ENCODE measurements around the gene ECI1. TPM values are rescaled to one million over a fixed set of nuclear protein-coding genes. Genes with fewer than 3 reads are reported as not detected.

ECI1 gene
- total RNA-seq, 1 donor: 42.3 TPM

DNA sequence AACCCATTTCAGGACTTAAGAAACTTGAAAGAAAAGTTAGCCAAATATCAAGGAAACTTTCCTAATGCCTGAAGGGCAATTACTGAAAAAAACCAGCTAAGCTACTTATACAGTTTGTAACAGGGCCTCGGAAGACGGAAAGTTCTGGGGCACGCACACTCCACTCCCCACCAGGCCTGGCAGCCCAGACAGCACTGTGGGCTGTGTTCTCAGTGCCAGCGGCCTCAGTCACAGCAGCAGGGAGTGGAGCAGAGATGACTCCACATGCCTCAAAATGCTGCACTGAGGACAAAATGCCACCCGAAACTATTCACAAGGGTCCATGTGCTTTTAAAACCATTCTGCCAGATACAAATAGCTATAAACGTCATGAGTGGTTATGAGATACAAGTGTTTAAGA, 6.3 kb upstream of the ECI1 start:
- H3K79me2 ChIP-seq (ENCODE audit: insufficient read depth, low read length): peaks cover 61% of the 10 kb centered on the region
- H3K4me3 ChIP-seq (ENCODE audit: insufficient read depth, low read length): no peak overlapping the region

DNA sequence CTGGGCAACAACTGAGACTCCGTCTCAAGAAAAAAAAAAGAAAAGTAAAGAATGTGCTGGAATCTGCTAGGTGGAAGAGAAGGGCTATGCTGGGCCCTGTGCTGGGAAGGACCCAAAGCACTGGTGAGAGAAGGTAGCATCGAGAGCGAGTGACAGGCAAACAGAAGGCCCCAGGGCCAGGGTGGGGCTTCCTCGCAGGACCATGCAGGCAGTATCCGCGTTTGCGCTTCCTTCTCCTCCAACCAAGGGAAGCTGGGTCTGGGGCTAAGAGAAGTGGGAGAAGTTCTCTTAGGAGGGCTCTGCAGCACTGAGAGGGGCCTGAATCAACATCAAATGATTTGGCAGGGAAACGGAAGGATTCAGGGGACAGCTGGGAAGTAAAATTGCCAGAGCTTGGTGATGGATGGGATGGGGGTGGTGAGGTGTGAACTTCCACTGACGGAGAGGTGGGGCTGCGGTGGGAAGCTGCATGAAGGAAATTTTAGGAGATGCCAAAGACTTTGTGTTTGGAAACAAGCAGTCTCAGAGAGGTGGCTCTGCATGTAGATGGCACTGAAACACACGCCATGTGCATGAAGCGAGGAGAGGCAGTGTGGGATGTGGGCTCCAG, 5.2 kb upstream of the ECI1 start:
- peaks cover 83% of the 10 kb centered on the region for H3K36me3 ChIP-seq (ENCODE audit: insufficient read depth, low read length)
- H3K79me2 ChIP-seq (ENCODE audit: insufficient read depth, low read length): peaks cover 50% of the 10 kb centered on the region
- H4K20me1 ChIP-seq (ENCODE audit: insufficient read depth, low read length): peaks cover 25% of the 10 kb centered on the region
- TF ChIP-seq, protein P1, sequence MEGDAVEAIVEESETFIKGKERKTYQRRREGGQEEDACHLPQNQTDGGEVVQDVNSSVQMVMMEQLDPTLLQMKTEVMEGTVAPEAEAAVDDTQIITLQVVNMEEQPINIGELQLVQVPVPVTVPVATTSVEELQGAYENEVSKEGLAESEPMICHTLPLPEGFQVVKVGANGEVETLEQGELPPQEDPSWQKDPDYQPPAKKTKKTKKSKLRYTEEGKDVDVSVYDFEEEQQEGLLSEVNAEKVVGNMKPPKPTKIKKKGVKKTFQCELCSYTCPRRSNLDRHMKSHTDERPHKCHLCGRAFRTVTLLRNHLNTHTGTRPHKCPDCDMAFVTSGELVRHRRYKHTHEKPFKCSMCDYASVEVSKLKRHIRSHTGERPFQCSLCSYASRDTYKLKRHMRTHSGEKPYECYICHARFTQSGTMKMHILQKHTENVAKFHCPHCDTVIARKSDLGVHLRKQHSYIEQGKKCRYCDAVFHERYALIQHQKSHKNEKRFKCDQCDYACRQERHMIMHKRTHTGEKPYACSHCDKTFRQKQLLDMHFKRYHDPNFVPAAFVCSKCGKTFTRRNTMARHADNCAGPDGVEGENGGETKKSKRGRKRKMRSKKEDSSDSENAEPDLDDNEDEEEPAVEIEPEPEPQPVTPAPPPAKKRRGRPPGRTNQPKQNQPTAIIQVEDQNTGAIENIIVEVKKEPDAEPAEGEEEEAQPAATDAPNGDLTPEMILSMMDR (IDR thresholded peaks at IDR 0.05; ENCODE audit: extremely low read depth, low read depth, low read length): no peak
- peak; percentile 63 for DNase-seq (ENCODE audit: insufficient read length, low spot score, missing footprints)
- no peak overlapping the region for H3K4me3 ChIP-seq (ENCODE audit: insufficient read depth, low read length)
- peaks cover 7% of the 10 kb centered on the region for H3K4me1 ChIP-seq (ENCODE audit: insufficient read depth, low read length)
- no peak overlapping the region for H3K4me2 ChIP-seq (ENCODE audit: insufficient read depth, low read length)
- H3K27ac ChIP-seq (ENCODE audit: low read depth, low read length): peak overlapping the region; percentile 23
- H3K27me3 ChIP-seq (ENCODE audit: insufficient read depth, low read length): no peaks in the 10 kb centered on the region
- no peak overlapping the region for H2AFZ ChIP-seq (ENCODE audit: low read length)
- H3K9me3 ChIP-seq (ENCODE audit: low read depth, low read length): no peaks in the 10 kb centered on the region

More for the DNA sequence above, 6.3 kb upstream of the ECI1 start:
- Histone ChIP-seq H3K4me2 (ENCODE audit: insufficient read depth, low read length) (no peak overlapping the region), H3K9me3 (ENCODE audit: low read depth, low read length) (no peaks in the 10 kb centered on the region), H3K27me3 (ENCODE audit: insufficient read depth, low read length) (no peaks in the 10 kb centered on the region), H3K27ac (ENCODE audit: low read depth, low read length) (no peak overlapping the region), H3K36me3 (ENCODE audit: insufficient read depth, low read length) (peaks cover 93% of the 10 kb centered on the region), H4K20me1 (ENCODE audit: insufficient read depth, low read length) (peaks cover 30% of the 10 kb centered on the region), H2AFZ (ENCODE audit: low read length) (no peak overlapping the region), H3K4me1 (ENCODE audit: insufficient read depth, low read length) (no peaks in the 10 kb centered on the region)
- DNase-seq (ENCODE audit: insufficient read length, low spot score, missing footprints): no peak
- TF ChIP-seq, protein P1 (IDR thresholded peaks at IDR 0.05; ENCODE audit: extremely low read depth, low read depth, low read length): no peak

DNA sequence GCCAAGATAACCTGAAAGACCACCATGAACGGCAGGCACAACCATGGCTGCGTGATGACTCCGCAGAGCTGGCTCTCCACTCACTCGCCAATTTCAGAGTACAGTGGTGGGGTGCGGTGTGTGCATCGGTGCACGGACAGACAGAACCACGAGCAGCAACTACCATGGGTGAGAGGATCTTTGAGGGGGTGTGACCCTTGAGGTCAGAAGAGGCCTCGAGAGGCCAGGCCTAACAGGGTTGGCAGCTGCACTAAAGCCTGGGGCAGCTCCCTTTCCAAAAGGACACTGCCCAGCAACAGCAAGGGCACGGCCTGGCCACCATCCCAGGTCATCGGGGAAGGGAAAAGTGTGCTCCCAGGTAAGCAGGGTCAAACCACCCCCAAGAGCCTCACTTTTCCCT, 1.9 kb upstream of the ECI1 start:
- peak; percentile 74 for DNase-seq (ENCODE audit: insufficient read length, low spot score, missing footprints)
- H4K20me1 ChIP-seq (ENCODE audit: insufficient read depth, low read length): peaks cover 21% of the 10 kb centered on the region
- peaks cover 41% of the 10 kb centered on the region for H3K79me2 ChIP-seq (ENCODE audit: insufficient read depth, low read length)
- H3K4me3 ChIP-seq (ENCODE audit: insufficient read depth, low read length): no peak overlapping the region
- H3K4me1 ChIP-seq (ENCODE audit: insufficient read depth, low read length): peaks cover 15% of the 10 kb centered on the region
- no peak overlapping the region for H2AFZ ChIP-seq (ENCODE audit: low read length)
- H3K27me3 ChIP-seq (ENCODE audit: insufficient read depth, low read length): no peaks in the 10 kb centered on the region
- H3K9me3 ChIP-seq (ENCODE audit: low read depth, low read length): no peaks in the 10 kb centered on the region
- no peak overlapping the region for H3K4me2 ChIP-seq (ENCODE audit: insufficient read depth, low read length)
- H3K36me3 ChIP-seq (ENCODE audit: insufficient read depth, low read length): peaks cover 54% of the 10 kb centered on the region
- H3K27ac ChIP-seq (ENCODE audit: low read depth, low read length): no peak overlapping the region
- TF ChIP-seq, protein P1 (IDR thresholded peaks at IDR 0.05; ENCODE audit: extremely low read depth, low read depth, low read length): no peak

DNA sequence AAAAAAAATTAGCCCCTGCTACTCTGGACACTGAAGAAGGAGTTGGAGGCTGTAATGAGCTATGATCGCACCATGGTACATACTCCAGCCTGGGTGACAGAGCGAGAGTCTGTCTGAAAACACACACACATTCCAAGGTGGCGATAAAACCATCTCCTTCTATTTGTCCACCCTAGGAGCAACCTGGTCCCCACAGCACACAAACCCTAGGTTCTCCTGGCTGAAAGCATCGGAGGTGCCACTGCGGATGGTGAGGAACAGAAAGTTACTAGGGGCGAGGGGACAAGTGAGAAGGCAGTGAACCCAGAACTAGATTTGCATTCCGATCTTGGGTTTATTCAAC, 1.4 kb upstream of the ECI1 start:
- Histone ChIP-seq H3K4me1 (ENCODE audit: insufficient read depth, low read length) (peaks cover 15% of the 10 kb centered on the region), H2AFZ (ENCODE audit: low read length) (no peak overlapping the region), H3K27ac (ENCODE audit: low read depth, low read length) (no peak overlapping the region), H3K27me3 (ENCODE audit: insufficient read depth, low read length) (no peaks in the 10 kb centered on the region), H3K79me2 (ENCODE audit: insufficient read depth, low read length) (peaks cover 36% of the 10 kb centered on the region), H4K20me1 (ENCODE audit: insufficient read depth, low read length) (peaks cover 21% of the 10 kb centered on the region), H3K4me3 (ENCODE audit: insufficient read depth, low read length) (no peak overlapping the region), H3K4me2 (ENCODE audit: insufficient read depth, low read length) (no peak overlapping the region), H3K9me3 (ENCODE audit: low read depth, low read length) (no peaks in the 10 kb centered on the region), H3K36me3 (ENCODE audit: insufficient read depth, low read length) (peaks cover 49% of the 10 kb centered on the region)
- DNase-seq (ENCODE audit: insufficient read length, low spot score, missing footprints): peak; percentile 61
- TF ChIP-seq, protein P1 (IDR thresholded peaks at IDR 0.05; ENCODE audit: extremely low read depth, low read depth, low read length): no peak
